Hepatocyte (in vitro differentiated cells): ENCODE data around the gene KRT81.

Experiments used
- CTCF ChIP-seq: fragments of 200-600 bp; sonication (generic); IDR thresholded peaks from 2 replicates; pipeline ENCODE4 v1.5.1; 2016; ENCODE audit warnings: antibody characterized with exemption, mild to moderate bottlenecking; ENCODE audit not compliant: poor library complexity
- EZH2 ChIP-seq: fragments of 200-600 bp; sonication (generic); IDR thresholded peaks from 2 replicates; pipeline ENCODE4 v1.6.1; 2016; ENCODE audit warnings: antibody characterized with exemption, mild to moderate bottlenecking, borderline replicate concordance
- EZH2phosphoT487 ChIP-seq: fragments of 200-600 bp; sonication (generic); IDR thresholded peaks from one replicate; pipeline ENCODE4 v1.6.1; 2018; ENCODE audit warnings: antibody characterized with exemption, mild to moderate bottlenecking, low read depth, moderate library complexity; ENCODE audit not compliant: unreplicated experiment, severe bottlenecking

DNA sequence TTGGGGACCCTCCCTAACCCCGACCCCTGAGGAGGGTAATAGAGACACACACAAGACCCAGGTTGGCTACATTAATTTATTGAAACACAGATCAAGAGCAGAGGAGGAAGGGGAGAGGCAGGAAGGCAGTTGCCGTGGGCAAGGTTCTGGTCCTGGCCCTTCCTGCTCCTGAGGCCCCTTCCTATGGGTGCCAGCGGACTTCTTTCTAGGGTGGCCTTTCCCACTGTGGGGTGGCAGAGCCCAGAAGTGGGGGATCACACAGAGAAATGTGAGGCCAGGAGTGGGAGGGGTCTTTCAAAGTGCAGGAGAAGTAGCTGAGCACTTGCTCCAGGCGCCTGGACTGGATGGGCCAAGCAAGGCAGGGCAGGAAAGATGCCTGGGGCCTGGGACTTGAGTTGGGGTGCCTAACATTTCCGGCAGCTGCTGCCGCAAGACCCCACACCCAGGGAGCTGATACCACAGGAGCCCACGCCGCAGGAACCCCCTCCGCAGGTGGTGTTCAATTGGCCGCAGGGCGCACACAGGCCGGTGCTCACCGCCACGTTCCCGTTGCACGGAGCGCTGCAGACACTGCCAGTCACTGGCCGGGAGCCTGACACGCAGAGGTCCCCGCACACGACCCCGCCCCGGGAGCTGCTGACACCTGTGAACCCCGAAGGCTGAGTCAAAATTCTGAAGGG lies 5.3 kb downstream of the KRT81 start:
- TF ChIP-seq EZH2 (no peak), CTCF (no peak), EZH2phosphoT487 (no peak)
